NCI-H1930 (cell line): Measurements from ENCODE around the gene DMXL1.

Source experiments
- DNase-seq, 2 experiments: peaks; one replicate each; lab custom pipeline; 2025; lab: John Stamatoyannopoulos, UW

DMXL1 gene

GRCh38 chr5:119290607-119291006, 219.7 kb downstream of the DMXL1 start:
- DNase-seq: no peak

DNA sequence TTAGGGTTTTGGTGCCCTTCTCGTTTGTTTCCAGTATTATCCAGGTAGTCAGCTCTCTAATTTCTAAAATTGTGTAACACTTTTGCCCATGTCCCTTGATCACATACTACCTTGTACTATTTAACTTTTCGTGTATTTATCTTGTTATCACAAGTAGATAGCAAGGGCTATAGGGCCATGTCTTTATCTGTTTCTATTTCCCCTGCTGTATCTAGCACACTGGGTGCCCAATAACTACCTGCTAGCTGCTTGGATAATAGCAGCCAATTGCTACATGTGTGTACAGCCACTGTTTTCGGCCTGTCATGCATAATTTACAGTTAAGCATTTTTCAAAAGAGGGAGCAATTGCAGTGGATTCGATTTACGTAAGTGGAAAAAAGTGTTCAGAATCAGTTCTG, 220.2 kb downstream of the DMXL1 start:
- no peak for DNase-seq

DNA sequence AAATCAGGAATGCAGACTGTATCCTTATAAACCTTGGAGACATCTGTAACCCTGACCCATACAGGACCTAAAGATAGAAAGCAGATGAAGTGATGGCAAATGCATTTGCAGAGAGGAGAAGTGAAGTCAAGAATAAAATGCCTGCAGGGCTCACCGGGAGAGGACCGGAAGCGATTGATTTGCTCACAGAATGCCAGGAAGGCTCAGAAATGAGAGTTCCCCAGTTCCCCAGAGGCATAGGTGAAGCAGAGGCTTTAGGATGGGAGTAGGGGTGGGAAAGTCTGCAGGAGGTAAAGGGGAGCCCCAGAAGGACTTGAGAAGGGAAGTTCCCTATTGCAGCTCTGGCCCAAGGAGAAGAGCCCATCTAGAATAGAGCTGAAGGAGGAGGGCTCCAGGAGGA, 221.0 kb downstream of the DMXL1 start:
- no peak for DNase-seq

DNA sequence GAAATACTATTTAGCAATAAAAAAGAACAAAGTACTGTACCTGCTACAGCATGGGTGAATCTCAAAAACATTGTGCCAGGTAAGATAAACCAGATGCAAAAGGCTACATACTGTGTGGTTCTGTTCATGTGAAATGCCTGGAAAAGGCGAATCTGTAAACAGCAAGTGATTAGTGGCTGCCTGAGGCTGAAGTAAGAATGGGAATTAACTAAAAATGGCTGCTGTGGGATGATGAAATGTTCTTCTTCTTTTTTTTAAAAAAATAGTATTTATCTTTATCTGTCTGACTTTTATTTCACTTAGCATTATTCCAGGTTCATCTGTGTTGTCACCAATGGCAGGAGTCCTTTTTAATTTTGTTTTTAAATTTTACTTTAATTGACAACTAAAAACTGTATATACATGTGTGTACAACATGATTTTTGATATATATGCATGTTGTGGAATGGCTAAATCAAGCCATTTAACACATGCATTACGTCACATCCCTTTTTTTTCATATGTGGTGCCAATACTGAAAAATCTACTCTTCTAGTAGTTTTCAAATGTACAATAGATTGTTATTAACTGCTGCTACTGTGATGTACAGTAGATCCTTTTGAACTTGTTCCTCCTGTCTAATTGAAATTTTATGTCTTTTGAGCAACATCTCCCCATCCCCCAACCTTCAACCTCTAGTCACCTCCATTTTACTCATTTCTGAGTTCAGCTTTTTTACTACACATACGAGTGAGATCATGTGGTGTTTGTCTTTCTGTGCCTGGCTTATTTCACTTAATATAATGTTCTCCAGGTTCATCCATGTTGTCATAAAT, 222.0 kb downstream of the DMXL1 start:
- DNase-seq: no peak

- DNase-seq: no peak
Observed at GRCh38 chr5:119293516-119293829, 222.6 kb downstream of the DMXL1 start.
